NCI-H526 treated with DMSO at 0.1 percent for 48 hours (cell line): ENCODE measurements around the gene GAREM2.

Source experiments
- DNase-seq: peaks from one replicate; lab custom pipeline; 2025; lab: John Stamatoyannopoulos, UW

The GAREM2 gene

DNA sequence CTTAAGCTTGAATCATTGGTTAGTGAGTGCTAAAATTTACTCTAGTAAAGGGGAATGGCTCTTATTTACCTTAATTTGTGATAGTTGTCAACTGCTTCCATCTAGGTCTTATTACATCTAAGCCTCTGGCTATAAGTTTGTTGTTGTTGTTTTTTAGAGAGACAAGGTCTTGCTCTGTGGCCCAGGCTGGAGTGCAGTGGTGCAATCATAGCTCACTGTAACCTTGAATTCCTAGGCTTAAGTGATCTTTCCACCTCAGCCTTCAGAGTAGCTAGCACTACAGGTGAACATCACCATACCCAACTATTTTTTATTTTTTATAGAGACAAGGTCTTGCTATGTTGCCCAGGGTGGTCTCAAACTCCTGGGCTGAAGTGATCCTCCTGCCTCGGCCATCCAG lies 65.0 kb downstream of the GAREM2 start:
- DNase-seq, result no peak

GRCh38 chr2:26238311-26238958 lies 65.5 kb downstream of the GAREM2 start:
- DNase-seq, result no peak
